Kidney tubule cell (primary cell): ENCODE data around the gene ART3.

Experiments used
- DNase-seq: peaks from one replicate; pipeline ENCODE4 v3.0.0-alpha.2; 2018; ENCODE audit warnings: low spot score

ART3 gene

DNA sequence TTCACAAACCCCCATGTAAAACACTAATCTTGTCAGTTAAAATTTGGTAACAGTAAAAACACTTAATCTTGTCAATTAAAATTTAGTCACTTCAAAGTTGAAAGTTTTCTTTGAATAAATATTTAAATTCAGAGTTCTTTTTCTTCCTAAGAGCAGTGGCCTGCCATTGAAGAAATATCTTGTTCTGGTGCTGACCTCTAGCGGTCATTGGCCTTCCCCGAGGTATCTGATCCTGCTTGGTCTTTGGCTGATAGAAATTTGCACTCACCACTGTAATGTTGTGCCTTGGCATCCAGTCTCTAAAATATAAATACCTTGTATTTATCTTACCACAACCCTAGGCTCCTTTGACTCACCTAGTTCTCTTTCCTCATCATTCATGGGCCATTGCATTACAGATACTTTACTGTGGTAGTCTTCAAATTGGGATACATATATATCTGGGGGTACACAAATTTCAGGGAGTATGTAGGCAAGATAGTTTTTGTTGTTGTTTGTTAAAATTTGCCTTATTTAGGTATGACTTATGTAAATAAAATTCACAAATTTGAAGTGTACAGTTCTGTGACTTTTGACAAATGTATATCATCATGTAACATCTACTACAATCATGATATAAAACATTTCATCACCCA, 6.7 kb upstream of the ART3 start:
- DNase-seq = peak; percentile 70

GRCh38 chr4:76072760-76073159, 1.7 kb upstream of the ART3 start:
- DNase-seq = no peak

- DNase-seq = no peak
Observed at GRCh38 chr4:76074993-76075600, 588 bp downstream of the ART3 start.

- DNase-seq = no peak
Observed at GRCh38 chr4:76078033-76078613, 3.6 kb downstream of the ART3 start.

DNA sequence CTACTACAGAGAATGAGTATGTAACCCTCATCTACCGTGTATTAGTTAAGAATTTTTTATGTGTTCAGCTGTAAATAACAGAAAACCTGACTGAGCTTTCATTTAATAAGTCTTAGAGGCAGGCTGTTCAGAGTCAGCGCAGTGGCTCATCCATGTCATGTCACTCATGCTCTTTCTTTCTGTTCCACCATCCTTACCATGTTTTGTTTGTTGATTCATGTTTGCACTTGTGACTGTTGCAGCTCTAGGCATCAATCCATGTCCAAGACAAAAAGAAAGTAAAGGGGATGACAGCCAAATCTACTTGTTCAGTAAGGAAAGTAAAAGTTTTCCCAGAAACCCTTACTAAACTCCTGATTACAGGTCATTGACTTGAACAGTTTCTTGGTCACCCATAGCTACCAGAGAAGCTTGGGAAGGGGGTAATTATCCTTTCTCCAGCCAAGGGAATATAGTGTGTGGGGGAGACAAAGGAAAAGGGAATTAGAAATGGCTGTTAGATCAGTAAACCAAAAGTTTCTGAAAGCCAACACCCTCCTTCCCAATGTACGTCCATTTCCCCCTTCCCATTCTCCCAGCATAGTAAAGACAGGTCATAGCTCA, 9.0 kb downstream of the ART3 start:
- peak; percentile 9 for DNase-seq

GRCh38 chr4:76084542-76084941, 10.0 kb downstream of the ART3 start:
- no peak for DNase-seq

DNA sequence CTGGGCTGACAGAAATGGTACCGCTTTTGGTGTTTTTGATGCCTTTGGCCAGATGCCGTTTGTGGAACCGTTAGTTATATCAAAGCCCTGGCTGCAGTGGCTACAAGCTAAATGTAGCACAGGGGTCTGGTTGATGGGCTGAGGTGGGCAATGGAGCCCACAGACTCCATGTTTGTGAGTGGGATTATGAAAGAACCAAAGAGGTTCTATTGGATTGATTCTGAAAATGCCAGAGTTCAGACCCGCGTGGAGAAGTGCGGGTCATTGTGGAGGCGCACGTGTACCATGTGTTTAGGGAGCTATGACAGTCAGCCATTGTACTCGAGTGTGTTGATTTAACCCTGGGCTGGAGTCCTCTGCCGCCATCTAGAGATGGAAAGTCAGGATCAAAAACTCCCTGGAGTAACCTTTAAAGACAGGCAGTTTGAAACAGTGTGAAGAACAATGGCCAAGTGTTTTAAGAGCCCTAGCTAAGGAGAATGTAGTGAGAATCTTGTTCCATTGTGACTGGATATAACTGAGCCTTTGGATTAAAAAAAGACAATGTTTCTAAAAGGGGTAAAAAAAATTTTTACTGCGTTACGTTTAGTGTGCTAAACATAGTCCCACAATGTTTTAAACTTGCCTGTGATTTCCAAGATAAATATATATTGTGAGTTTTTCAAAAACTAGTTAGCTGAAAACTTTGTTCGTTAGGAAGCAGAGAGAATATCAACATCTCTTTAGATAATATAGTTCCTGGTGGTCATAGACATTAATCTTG, 12.7 kb downstream of the ART3 start:
- DNase-seq = peak; percentile 73

DNA sequence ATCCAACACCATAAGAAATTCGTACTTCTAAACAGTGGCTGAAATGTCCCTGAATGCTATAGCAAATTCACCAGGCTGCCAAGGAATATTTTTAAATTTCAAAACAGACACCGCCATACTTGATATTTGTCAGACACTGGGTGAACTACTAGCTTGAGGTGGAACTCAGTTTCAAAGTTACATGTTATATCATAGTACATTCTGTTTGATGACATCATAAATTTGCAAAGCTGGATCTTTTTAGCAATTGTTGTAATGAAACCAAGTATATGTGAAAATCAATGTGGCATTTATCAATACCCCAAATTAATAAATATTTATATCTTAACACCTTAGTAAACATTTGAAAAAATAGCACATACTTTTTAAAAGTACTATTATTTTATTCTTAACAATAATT, 14.2 kb downstream of the ART3 start:
- no peak for DNase-seq

GRCh38 chr4:76090241-76090691, 15.8 kb downstream of the ART3 start:
- DNase-seq = peak; percentile 35

DNA sequence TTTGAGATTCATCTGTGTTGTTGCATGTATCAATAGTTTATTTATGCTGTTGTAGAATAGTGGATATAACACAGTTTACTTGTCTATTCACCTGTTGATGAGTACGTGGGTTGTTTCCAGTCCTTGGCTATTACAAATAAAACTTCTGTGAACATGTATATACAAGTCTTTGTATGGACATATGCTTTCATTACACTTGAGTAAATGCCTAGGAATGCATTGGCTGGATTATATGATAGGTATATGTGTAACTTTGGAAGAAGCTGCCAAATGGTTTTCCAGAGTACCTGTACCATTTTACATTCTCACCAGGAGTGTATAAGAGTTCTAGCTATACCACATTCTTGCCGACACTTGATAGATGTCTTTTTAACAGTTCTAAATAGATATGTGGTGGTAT, 16.5 kb downstream of the ART3 start:
- DNase-seq = no peak

DNA sequence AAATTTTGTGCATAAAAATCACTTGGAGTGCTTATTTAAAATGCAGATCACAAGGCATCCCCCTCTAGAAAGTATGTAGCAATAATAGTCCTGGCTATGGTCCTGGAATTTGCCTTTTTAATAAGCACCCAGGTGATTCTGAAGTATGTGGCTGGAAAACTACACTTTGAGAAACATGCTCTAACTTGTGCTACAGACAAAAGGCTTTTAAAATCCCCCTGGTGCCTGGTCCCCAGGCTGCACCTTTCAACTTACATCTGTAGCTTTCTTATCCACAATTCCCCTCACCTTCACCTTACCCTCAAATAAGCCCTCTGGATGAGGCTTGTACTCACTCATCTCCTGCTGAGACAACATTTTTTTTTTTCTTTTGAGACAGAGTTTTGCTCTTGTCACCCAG, 21.1 kb downstream of the ART3 start:
- DNase-seq = no peak

DNA sequence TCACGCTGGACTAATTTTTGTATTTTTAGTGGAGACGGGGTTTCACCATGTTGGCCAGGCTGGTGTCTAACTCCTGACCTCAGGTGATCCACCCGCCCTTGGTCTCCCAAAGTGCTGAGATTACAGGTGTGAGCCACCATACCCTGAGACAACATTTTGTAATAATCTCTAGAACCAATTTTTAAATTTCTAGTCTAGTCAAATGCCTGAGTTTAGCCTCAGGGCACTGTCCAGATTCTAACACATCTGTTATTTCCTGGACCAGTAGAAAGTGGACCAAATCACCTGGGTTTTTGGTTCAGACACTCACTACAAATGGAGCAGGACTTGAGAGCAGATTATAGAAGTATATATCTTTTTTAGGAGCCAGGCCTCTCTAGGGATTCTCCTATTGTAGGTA, 21.6 kb downstream of the ART3 start:
- DNase-seq = no peak

DNA sequence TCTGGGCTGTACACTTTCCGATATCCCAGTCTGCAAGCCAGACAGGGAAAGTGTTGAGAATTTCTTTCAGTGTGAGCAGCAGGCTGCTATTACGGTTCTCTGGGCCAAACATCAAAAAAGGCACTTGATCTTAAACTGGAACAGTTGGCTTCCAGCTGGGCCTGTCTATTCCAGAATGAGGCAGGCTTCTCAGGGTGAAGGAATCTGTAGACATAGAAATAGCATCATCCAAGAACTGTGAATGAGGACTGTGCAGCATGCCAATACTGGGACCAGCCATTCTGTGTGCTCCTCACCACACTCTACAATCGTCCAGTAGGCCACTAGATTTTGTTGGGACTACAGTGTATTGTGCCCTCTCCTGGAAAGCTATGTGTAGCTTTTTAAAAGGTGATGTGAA, 31.1 kb downstream of the ART3 start:
- DNase-seq = no peak

DNA sequence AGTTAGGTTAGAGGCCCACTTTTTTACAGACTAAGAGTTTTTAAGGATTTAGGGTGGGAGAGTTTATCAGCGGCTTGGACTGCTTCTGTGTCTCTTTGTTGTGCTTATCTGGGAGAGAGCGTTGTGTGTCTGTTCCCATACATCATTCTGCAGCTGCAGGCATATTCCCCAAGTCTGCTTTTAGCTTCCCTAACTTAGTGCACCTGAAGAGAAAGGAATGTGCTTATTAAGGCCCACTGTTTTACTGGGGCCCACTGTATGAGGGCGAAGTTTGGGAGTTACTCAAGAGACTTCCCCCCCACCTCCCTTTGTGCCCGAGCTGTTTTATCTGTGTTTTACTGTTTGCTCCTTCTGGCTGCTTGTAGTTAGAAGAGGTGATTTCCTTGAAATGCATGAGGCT, 31.9 kb downstream of the ART3 start:
- DNase-seq = no peak

GRCh38 chr4:76108467-76109181, 34.1 kb downstream of the ART3 start:
- DNase-seq = peak; percentile 53

- DNase-seq = no peak
Observed at GRCh38 chr4:76116821-76117220, 42.3 kb downstream of the ART3 start.

- no peak for DNase-seq
Observed at GRCh38 chr4:76117536-76117935, 43.0 kb downstream of the ART3 start.

DNA sequence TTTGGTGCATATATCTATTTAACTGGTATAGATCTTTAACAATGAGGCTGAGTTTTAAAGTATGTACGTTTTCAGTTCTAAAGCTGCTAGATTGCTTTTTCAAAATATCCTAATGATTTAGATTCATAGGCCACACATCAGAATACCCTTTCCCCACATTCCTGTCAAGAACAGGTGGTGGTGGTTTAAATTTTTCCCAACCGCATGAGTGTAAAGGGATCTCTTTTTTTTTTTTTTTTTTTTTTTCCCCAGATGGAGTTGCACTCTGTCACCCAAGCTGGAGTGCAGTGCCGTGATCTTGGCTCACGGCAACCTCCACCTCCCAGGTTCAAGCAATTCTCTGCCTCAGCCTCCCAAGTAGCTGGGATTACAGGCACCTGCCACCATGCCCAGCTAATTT, 45.7 kb downstream of the ART3 start:
- no peak for DNase-seq

GRCh38 chr4:76125816-76126215, 51.3 kb downstream of the ART3 start:
- DNase-seq = no peak

DNA sequence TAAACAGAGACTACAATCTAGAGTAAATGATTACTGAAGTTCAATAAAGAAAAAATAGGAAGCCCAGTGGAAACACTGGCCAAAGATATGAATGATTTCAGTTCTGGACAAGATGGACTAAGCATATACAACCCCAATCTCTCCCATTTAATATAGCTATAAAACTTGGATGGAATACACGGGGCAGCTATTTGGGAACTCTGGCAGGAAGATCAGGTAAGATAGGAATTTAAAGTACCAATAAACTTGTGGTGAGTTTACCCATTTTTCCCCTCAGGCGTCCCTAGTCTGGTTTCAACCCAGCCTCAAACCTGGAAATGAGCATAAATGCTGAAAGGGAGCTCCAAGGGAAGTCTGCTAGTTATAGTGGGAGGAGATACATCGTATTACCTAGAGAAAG, 53.2 kb downstream of the ART3 start:
- DNase-seq = no peak

DNA sequence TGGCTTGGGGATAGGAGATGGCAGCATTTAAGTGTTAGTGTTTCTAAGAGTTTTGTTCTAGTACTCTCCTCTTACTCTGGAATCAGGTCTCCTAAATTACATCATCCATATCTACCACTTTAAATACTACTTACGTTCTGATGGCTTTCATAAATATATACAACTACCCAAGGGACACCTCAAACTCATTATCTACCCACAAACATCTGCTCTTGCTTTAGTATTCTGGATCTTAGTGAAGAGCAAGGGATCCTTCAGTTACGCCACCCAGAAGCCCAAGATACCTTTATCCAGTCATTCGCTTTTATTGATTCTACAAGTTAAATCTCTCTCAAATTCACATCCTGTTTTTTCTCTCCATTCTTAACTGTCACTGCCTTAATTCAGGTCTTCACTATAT, 66.7 kb downstream of the ART3 start:
- no peak for DNase-seq

DNA sequence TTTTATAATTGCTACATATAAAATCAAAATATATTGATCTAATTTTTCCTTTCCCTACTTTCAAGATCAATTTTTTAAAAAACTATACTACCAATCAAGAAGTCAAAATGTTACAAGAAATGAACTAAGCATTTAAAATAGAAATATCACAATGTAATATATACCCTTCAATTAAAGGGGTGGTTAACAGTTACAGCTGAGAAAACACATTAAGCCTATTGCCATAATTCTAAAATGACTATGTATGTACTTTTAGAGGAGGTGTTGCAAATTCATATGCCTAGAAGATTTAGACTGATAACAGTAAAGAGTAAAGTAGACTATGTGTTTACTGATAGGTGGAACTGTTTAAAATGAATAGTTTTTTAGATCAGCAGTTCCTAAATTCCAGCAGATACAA, 70.0 kb downstream of the ART3 start:
- no peak for DNase-seq
